K562 (cell line): ENCODE results near the gene NR6A1. TPM values are rescaled to one million over a fixed set of nuclear protein-coding genes. Genes with fewer than 3 reads are reported as not detected.

Experiments
- ATAC-seq: fragments of 200-7000 bp; cut with Tn5 transposase; 3 replicates; pipeline ENCODE4 v1.9.1; 2020; ENCODE audit warnings: moderate library complexity
- BruUV-seq: library from RNA; stranded (reverse); fragments of 400-500 nt; replicated peaks from 2 replicates; lab custom pipeline; 2021; lab: Mats Ljungman, UMichigan
- CTCF ChIA-PET: fragments of 300-600 bp; formaldehyde crosslinking; extraction: SDS; loops from one replicate; lab custom pipeline; 2021; ENCODE audit warnings: low intra/inter-chr PET ratio; lab: Yijun Ruan, JAX
- POLR2A ChIA-PET: fragments of 300-600, 350-650 bp; sonication (Branson Sonifier 250); formaldehyde crosslinking; extraction: SDS; loops from one replicate; lab custom pipeline; 2021; ENCODE audit warnings: antibody characterized with exemption, inconsistent platforms; lab: Yijun Ruan, JAX
- DNase-seq, 4 experiments: peaks; one replicate each; pipeline versions ENCODE4 v3.0.0 to v3.0.0-alpha.2; 2011 to 2018; ENCODE audit warnings: low spot score in 3 of 4, mixed read lengths in 3 of 4; ENCODE audit errors: extremely low read depth in 1 of 4
- FAIRE-seq: peaks from 2 replicates; lab custom pipeline; 2011; peaks lifted over from hg19 to GRCh38; lab: Jason Lieb, UNC
- H2AFZ ChIP-seq: 2 replicates; pipeline ENCODE4 v1.6.0; 2011; ENCODE audit warnings: low read depth, low read length, control low read depth, inconsistent platforms
- H3K27ac ChIP-seq: fragments of 200-600 bp; 3 replicates; pipeline ENCODE4 v1.8.0; 2011; ENCODE audit warnings: low read depth, mild to moderate bottlenecking, control low read depth, inconsistent platforms, low read length, moderate library complexity, mixed read lengths; ENCODE audit errors: extremely low read depth
- H3K27me3 ChIP-seq, 2 experiments: fragments of 300-600 bp in 1 of 2; 2 replicates in 1 of 2; 3 replicates in 1 of 2; pipeline versions ENCODE4 v1.6.0 to v1.8.0; 2011; ENCODE audit warnings: inconsistent platforms in 2 of 2, low read length in 2 of 2, mild to moderate bottlenecking in 1 of 2, mixed read lengths in 1 of 2, moderate library complexity in 1 of 2; ENCODE audit not compliant: control insufficient read depth in 2 of 2, insufficient read depth in 2 of 2
- H3K36me3 ChIP-seq: fragments of 300-600 bp; 3 replicates; pipeline ENCODE4 v1.8.0; 2011; ENCODE audit warnings: mild to moderate bottlenecking, low read length, inconsistent platforms; ENCODE audit not compliant: control insufficient read depth, insufficient read depth
- H3K4me1 ChIP-seq, 2 experiments: fragments of 200-600 bp in 1 of 2; replicated peaks in 1 of 2; 2 replicates in 1 of 2; 3 replicates in 1 of 2; pipeline versions ENCODE4 v1.5.1 to v1.8.0; 2011; ENCODE audit warnings: inconsistent platforms in 2 of 2, low read length in 2 of 2, mild to moderate bottlenecking in 1 of 2, mixed read lengths in 1 of 2, moderate library complexity in 1 of 2; ENCODE audit not compliant: control insufficient read depth in 2 of 2, insufficient read depth in 2 of 2
- H3K4me2 ChIP-seq: 2 replicates; pipeline ENCODE4 v1.6.1; 2011; ENCODE audit warnings: low read length, control low read depth, inconsistent platforms, mixed read lengths; ENCODE audit not compliant: insufficient read depth
- H3K4me3 ChIP-seq: fragments of 200-600 bp; sonication (generic), shearing (Covaris generic); 2 replicates; pipeline ENCODE4 v1.5.1; 2016; ENCODE audit warnings: control low read depth, inconsistent platforms
- H3K79me2 ChIP-seq: fragments of 200-600 bp; 3 replicates; pipeline ENCODE4 v1.8.0; 2011; ENCODE audit warnings: low read length, inconsistent platforms; ENCODE audit not compliant: control insufficient read depth, insufficient read depth
- H3K9ac ChIP-seq, 2 experiments: 2 replicates each; pipeline versions ENCODE4 v1.6.0 to v1.6.1; 2011; ENCODE audit warnings: low read depth in 2 of 2, low read length in 2 of 2, control low read depth in 1 of 2, inconsistent platforms in 1 of 2, mild to moderate bottlenecking in 1 of 2, mixed read lengths in 1 of 2; ENCODE audit not compliant: insufficient read depth in 1 of 2
- H3K9me1 ChIP-seq: one replicate; pipeline ENCODE4 v1.6.0; 2011; ENCODE audit warnings: inconsistent platforms, mild to moderate bottlenecking, low read length, moderate library complexity; ENCODE audit not compliant: control insufficient read depth, insufficient read depth
- H3K9me3 ChIP-seq: replicated peaks from 2 replicates; pipeline ENCODE4 v1.5.1; 2011; ENCODE audit warnings: low read depth, low read length, inconsistent platforms; ENCODE audit not compliant: control insufficient read depth, insufficient read depth
- H4K20me1 ChIP-seq: replicated peaks from 2 replicates; pipeline ENCODE4 v1.6.1; 2011; ENCODE audit warnings: low read length, inconsistent platforms, mixed read lengths; ENCODE audit not compliant: control insufficient read depth, insufficient read depth
- ATF2 ChIP-seq: sonication (generic); formaldehyde crosslinking; IDR thresholded peaks from 2 replicates; pipeline ENCODE4 v1.8.1; 2022; ENCODE audit warnings: missing genetic modification reagents
- BCL6 ChIP-seq: fragments of 250-450 bp; sonication (Bioruptor Pico); IDR thresholded peaks from 2 replicates; pipeline ENCODE4 v1.4.0; 2020
- BRCA1 ChIP-seq, 2 experiments: fragments of 450-650 bp in 1 of 2; sonication (generic) in 1 of 2; formaldehyde crosslinking in 1 of 2; IDR thresholded peaks; 2 replicates each; pipeline versions ENCODE4 v1.5.0 to v1.6.1; 2017 to 2020; ENCODE audit warnings: mild to moderate bottlenecking in 1 of 2, missing genetic modification reagents in 1 of 2
- CREBBP ChIP-seq: IDR thresholded peaks from one replicate; pipeline ENCODE4 v1.6.1; 2012; ENCODE audit warnings: low read depth, mild to moderate bottlenecking, control low read depth, inconsistent platforms, low read length
- ETS2 ChIP-seq: IDR thresholded peaks from 2 replicates; pipeline ENCODE4 v1.6.1; 2016; ENCODE audit warnings: borderline replicate concordance, missing genetic modification characterization, mild to moderate bottlenecking, moderate library complexity, missing compliant biosample characterization; ENCODE audit not compliant: poor library complexity, severe bottlenecking
- FOXK1 ChIP-seq: sonication (generic); formaldehyde crosslinking; IDR thresholded peaks from 2 replicates; pipeline ENCODE4 v1.8.0; 2022; ENCODE audit warnings: missing genetic modification reagents, mild to moderate bottlenecking, borderline replicate concordance
- FOXP1 ChIP-seq: sonication (generic); formaldehyde crosslinking; IDR thresholded peaks from 2 replicates; pipeline ENCODE4 v1.8.0; 2022; ENCODE audit warnings: mild to moderate bottlenecking, missing genetic modification reagents
- HMBOX1 ChIP-seq: sonication (generic); IDR thresholded peaks from 2 replicates; pipeline ENCODE4 v1.6.1; 2016
- IRF1 ChIP-seq: sonication (generic); formaldehyde crosslinking; IDR thresholded peaks from 2 replicates; pipeline ENCODE4 v1.8.0; 2022; ENCODE audit warnings: missing genetic modification reagents, mild to moderate bottlenecking, borderline replicate concordance
- KDM5B ChIP-seq: fragments of 200-600 bp; sonication (generic); IDR thresholded peaks from 2 replicates; pipeline ENCODE4 v1.6.1; 2012; ENCODE audit warnings: low read depth, mild to moderate bottlenecking, moderate library complexity, low read length, control low read depth, inconsistent platforms; ENCODE audit not compliant: insufficient replicate concordance
- NR4A1 ChIP-seq, 2 experiments: fragments of 250-450 bp in 1 of 2; fragments of 450-650 bp in 1 of 2; sonication (Bioruptor Pico) in 1 of 2; IDR thresholded peaks; 2 replicates each; pipeline versions ENCODE4 v1.4.0 to v1.6.1; 2016 to 2020; ENCODE audit warnings: mild to moderate bottlenecking in 2 of 2, missing compliant biosample characterization in 1 of 2, missing genetic modification characterization in 1 of 2, moderate library complexity in 1 of 2
- PTBP1 ChIP-seq: fragments of 200-400 bp; formaldehyde crosslinking; IDR thresholded peaks from 2 replicates; pipeline ENCODE4 v1.6.1; 2017; ENCODE audit warnings: low read depth, low read length
- RCOR1 ChIP-seq, 2 experiments: IDR thresholded peaks; 2 replicates each; pipeline ENCODE4 v1.6.1; 2012; ENCODE audit warnings: low read depth in 2 of 2, low read length in 2 of 2, borderline replicate concordance in 1 of 2, improper control_type of control experiment in 1 of 2
- STAT5A ChIP-seq: IDR thresholded peaks from 2 replicates; pipeline ENCODE4 v1.6.1; 2012; ENCODE audit warnings: low read length, inconsistent platforms, borderline replicate concordance
- TCF3 ChIP-seq: sonication (generic); formaldehyde crosslinking; IDR thresholded peaks from 2 replicates; pipeline ENCODE4 v1.4.0; 2020; ENCODE audit warnings: mild to moderate bottlenecking, missing genetic modification reagents
- TRIM28 ChIP-seq: fragments of 450-650 bp; IDR thresholded peaks from 2 replicates; pipeline ENCODE4 v1.6.1; 2017
- ZNF57 ChIP-seq: fragments of 450-650 bp; formaldehyde crosslinking; IDR thresholded peaks from 2 replicates; pipeline ENCODE4 v1.4.0; 2020; ENCODE audit warnings: mild to moderate bottlenecking, moderate library complexity
- WGBS: fragments of 100-300 bp; shearing (Covaris generic); methylation state at CpG from one replicate; pipeline ENCODE4 v1.1.6; 2016; ENCODE audit warnings: low coverage, mixed read lengths; ENCODE audit not compliant: insufficient coverage; ENCODE audit errors: missing lambda C conversion rate; 5-methylcytosine and 5-hydroxymethylcytosine counted together
- in situ Hi-C: fragments of 300-500 bp; cut with MboI; formaldehyde crosslinking; loops from 4 replicates; pipeline ENCODE4 v1.15.0; 2018; ENCODE audit warnings: inconsistent platforms, mixed read lengths
- intact Hi-C: fragments of 100-400 bp; cut with micrococcal nuclease; formaldehyde crosslinking; loops from 2 replicates; pipeline ENCODE4 v1.14.2; 2022
- polyA plus RNA-seq, 8 experiments: library from polyadenylated mRNA; depleted of rRNA in 4 of 8; stranded (reverse) in 5 of 8; unstranded in 3 of 8; fragments of >200 nt; fragmentation: Nextera tagmentation in 2 of 8; fragmentation: Illumina TruSeq in 1 of 8; extraction: Ambion mirVana in 2 of 8; extraction: Trizol in 1 of 8; gene quantifications; 2 replicates each; pipeline versions ENCODE4 v1.2.1 to v1.2.3, GENCODE V29; 2011 to 2014; ENCODE audit warnings: inconsistent platforms in 1 of 8, missing spikeins in 1 of 8
- total RNA-seq, 7 experiments: library from RNA; depleted of rRNA in 6 of 7; stranded (reverse); fragments of >200 nt in 6 of 7; fragmentation: Illumina TruSeq in 2 of 7; extraction: Trizol in 2 of 7; gene quantifications; 2 replicates each; pipeline versions ENCODE4 v1.2.1 to v1.2.3, GENCODE V29; 2011 to 2021; ENCODE audit warnings: low replicate concordance in 1 of 7
- TF ChIP-seq, protein P1 (sequence below): fragments of 250-450 bp; sonication (Bioruptor Pico); IDR thresholded peaks from 2 replicates; pipeline ENCODE4 v1.5.0; 2021

The NR6A1 gene
- total and polyA plus RNA-seq, 9 of the 15 experiments (the other 6 are each of a cell fraction or from before 2014, with no cell fraction given), result 9.7 to 55.4 (median 28.3) TPM

DNA sequence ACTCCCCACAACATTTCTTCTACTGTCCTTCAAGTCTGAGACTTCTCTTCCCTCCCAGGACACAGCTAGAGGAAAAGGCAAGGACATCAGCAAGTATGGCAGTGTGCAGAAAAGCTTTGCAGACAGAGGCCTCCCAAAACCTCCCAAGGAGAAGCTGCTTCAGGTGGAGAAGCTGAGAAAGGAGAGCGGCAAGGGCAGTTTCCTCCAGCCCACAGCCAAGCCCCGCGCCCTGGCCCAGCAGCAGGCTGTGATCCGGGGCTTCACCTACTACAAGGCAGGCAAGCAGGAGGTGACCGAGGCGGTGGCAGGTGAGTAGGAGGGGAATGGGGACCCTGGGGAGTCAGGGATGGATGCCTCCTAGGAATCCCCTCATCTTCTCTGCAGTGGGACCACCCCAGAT lies 30.2 kb upstream of the NR6A1 start:
- Histone ChIP-seq H2AFZ (no peak overlapping the region), H4K20me1 (no peaks in the 10 kb centered on the region), H3K4me1 (peaks cover 2 to 13% of the 10 kb centered on the region in 2 experiments; a peak in 2 of 5 replicates), H3K36me3 (no peaks in the 10 kb centered on the region), H3K9ac (no peak overlapping the region), H3K4me2 (no peak overlapping the region), H3K27me3 (peaks cover 4 to 29% of the 10 kb centered on the region in 2 experiments; a peak in 3 of 5 replicates), H3K4me3 (no peak overlapping the region), H3K27ac (no peak overlapping the region), H3K9me3 (no peaks in the 10 kb centered on the region), H3K9me1 (no peaks in the 10 kb centered on the region), H3K79me2 (no peaks in the 10 kb centered on the region)
- ChIA-PET CTCF (no interaction called here), POLR2A (interaction anchor here (0.8 to 1.2 kb wide), 3 partner anchors 12 to 61 kb away, joined by 3 to 5 read pairs (median 3); partner anchors contain the start of gene ARPC5L)
- DNase-seq, result no peak
- intact Hi-C loops, result no loop called here
- in situ Hi-C loops, result no loop called here
- FAIRE-seq, result no peak
- ATAC-seq, result no peak
- WGBS, result 5% methylated on average over 6 of the region's 6 CpGs
- no peak for TF ChIP-seq TRIM28
- TF ChIP-seq ATF2 (CRISPR knock-in tag), result no peak
- TF ChIP-seq FOXK1 (CRISPR knock-in tag), result no peak
- no peak for TF ChIP-seq STAT5A
- TF ChIP-seq, protein P1, sequence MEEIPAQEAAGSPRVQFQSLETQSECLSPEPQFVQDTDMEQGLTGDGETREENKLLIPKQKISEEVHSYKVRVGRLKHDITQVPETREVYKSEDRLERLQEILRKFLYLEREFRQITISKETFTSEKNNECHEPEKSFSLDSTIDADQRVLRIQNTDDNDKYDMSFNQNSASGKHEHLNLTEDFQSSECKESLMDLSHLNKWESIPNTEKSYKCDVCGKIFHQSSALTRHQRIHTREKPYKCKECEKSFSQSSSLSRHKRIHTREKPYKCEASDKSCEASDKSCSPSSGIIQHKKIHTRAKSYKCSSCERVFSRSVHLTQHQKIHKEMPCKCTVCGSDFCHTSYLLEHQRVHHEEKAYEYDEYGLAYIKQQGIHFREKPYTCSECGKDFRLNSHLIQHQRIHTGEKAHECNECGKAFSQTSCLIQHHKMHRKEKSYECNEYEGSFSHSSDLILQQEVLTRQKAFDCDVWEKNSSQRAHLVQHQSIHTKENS (CRISPR knock-in tag), result no peak
- TF ChIP-seq RCOR1 (IDR thresholded peaks at IDR 0.05; ENCODE audit: borderline replicate concordance in 1 of 2, low read depth in 2 of 2, low read length in 2 of 2), result no peak
- TF ChIP-seq ZNF57 (CRISPR knock-in tag), result no peak
- TF ChIP-seq FOXP1 (CRISPR knock-in tag), result no peak
- no peak for TF ChIP-seq KDM5B
- no peak for TF ChIP-seq BCL6
- TF ChIP-seq IRF1, result no peak
- TF ChIP-seq NR4A1 (CRISPR knock-in tag; IDR thresholded peaks at IDR 0.05), result no peak
- no peak for TF ChIP-seq NR4A1 (tag; IDR thresholded peaks at IDR 0.05)
- no peak for TF ChIP-seq BRCA1 (IDR thresholded peaks at IDR 0.05)
- no peak for TF ChIP-seq BRCA1 (CRISPR knock-in tag; IDR thresholded peaks at IDR 0.05)
- TF ChIP-seq CREBBP, result no peak
- no peak for TF ChIP-seq TCF3 (CRISPR knock-in tag)
- TF ChIP-seq HMBOX1, result no peak
- no peak for TF ChIP-seq PTBP1
- no peak for TF ChIP-seq ETS2 (tag)
- no TSS peak for BruUV-seq
